Measurements from ENCODE around the gene AOPEP. TPM values are rescaled to one million over a fixed set of nuclear protein-coding genes. Genes with fewer than 3 reads are reported as not detected.
"Not testable (repeated sequence)": the region's sequence is repeated elsewhere in the genome, so short reads cannot be mapped to it uniquely, and the experiment has no call there.

AOPEP gene
- total RNA-seq, 1 experiment from 2014 or later, result 36.4 TPM

GRCh38 chr9:94829380-94830070 lies 103.0 kb downstream of the AOPEP start:
- BruUV-seq (replicated peaks), result no TSS peak
- no peak for ATAC-seq
- Histone ChIP-seq H3K36me3 (ENCODE audit: control insufficient read depth, insufficient read depth, low read length) (no peaks in the 10 kb centered on the region), H3K4me3 (ENCODE audit: low read depth in 2 of 2, low read length in 2 of 2) (no peak overlapping the region), H3K4me1 (ENCODE audit: control insufficient read depth, insufficient read depth, low read length) (no peaks in the 10 kb centered on the region; the same call in none of the 2 replicates), H3K9me3 (ENCODE audit: control insufficient read depth, insufficient read depth, low read depth, low read length) (no peaks in the 10 kb centered on the region), H3K27ac (ENCODE audit: low read length) (no peak overlapping the region), H3K27me3 (ENCODE audit: control insufficient read depth, insufficient read depth, low read length) (no peaks in the 10 kb centered on the region)
- DNase-seq (ENCODE audit: low read depth, low spot score), result no peak
- TF ChIP-seq, protein P1, sequence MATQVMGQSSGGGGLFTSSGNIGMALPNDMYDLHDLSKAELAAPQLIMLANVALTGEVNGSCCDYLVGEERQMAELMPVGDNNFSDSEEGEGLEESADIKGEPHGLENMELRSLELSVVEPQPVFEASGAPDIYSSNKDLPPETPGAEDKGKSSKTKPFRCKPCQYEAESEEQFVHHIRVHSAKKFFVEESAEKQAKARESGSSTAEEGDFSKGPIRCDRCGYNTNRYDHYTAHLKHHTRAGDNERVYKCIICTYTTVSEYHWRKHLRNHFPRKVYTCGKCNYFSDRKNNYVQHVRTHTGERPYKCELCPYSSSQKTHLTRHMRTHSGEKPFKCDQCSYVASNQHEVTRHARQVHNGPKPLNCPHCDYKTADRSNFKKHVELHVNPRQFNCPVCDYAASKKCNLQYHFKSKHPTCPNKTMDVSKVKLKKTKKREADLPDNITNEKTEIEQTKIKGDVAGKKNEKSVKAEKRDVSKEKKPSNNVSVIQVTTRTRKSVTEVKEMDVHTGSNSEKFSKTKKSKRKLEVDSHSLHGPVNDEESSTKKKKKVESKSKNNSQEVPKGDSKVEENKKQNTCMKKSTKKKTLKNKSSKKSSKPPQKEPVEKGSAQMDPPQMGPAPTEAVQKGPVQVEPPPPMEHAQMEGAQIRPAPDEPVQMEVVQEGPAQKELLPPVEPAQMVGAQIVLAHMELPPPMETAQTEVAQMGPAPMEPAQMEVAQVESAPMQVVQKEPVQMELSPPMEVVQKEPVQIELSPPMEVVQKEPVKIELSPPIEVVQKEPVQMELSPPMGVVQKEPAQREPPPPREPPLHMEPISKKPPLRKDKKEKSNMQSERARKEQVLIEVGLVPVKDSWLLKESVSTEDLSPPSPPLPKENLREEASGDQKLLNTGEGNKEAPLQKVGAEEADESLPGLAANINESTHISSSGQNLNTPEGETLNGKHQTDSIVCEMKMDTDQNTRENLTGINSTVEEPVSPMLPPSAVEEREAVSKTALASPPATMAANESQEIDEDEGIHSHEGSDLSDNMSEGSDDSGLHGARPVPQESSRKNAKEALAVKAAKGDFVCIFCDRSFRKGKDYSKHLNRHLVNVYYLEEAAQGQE (IDR thresholded peaks at IDR 0.05; ENCODE audit: insufficient read depth in 1 of 2, low read depth in 2 of 2, low read length in 1 of 2), result no peak
- TF ChIP-seq TCF7L2 (IDR thresholded peaks at IDR 0.05; ENCODE audit: low read depth, low read length) (no peak), CTCF (IDR thresholded peaks at IDR 0.05) (no peak), POLR2AphosphoS5 (IDR thresholded peaks at IDR 0.05; ENCODE audit: low read depth, low read length) (no peak), SIN3A (IDR thresholded peaks at IDR 0.05; ENCODE audit: borderline replicate concordance, insufficient read depth, low read depth, low read length) (no peak)
- in situ Hi-C loops (cut with HindIII; ENCODE audit: low pct_unique_long_range_greater_than_20kb, low sequenced_read_pairs) (no loop called here), intact Hi-C loops (cut with micrococcal nuclease; ENCODE audit: unreplicated experiment) (no loop called here)
- CTCF ChIA-PET, result no interaction called here
- POLR2A ChIA-PET, result no interaction called here

GRCh38 chr9:94830071-94830604 lies 103.6 kb downstream of the AOPEP start:
- BruUV-seq (replicated peaks); CTCF ChIA-PET; H3K4me3 ChIP-seq (ENCODE audit: low read depth in 2 of 2, low read length in 2 of 2); ATAC-seq; H3K36me3 ChIP-seq (ENCODE audit: control insufficient read depth, insufficient read depth, low read length); H3K9me3 ChIP-seq (ENCODE audit: control insufficient read depth, insufficient read depth, low read depth, low read length); H3K4me1 ChIP-seq (ENCODE audit: control insufficient read depth, insufficient read depth, low read length); DNase-seq (ENCODE audit: low read depth, low spot score); intact Hi-C loops (cut with micrococcal nuclease; ENCODE audit: unreplicated experiment); H3K27ac ChIP-seq (ENCODE audit: low read length); H3K27me3 ChIP-seq (ENCODE audit: control insufficient read depth, insufficient read depth, low read length); in situ Hi-C loops (cut with HindIII; ENCODE audit: low pct_unique_long_range_greater_than_20kb, low sequenced_read_pairs); POLR2A ChIA-PET: not testable (repeated sequence)

DNA sequence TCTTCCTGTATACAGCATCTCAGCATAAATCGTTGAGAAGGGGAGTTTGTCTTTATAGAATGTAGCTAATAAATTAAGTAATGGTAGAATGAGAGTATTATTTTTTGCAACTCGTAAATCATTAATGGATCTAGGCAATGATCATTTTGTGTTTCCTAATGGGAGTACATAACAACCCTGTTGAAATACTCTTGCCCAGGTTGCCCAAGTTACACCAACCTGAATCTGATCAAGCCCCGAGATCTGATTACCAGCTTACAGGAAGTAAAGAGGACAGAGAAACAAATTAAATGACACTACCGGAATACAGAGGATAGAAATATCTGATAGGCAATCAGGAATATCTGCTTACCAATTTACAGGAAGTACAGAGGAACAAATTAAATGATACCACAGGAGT lies 107.3 kb downstream of the AOPEP start:
- Histone ChIP-seq H3K27ac (ENCODE audit: low read length) (no peak overlapping the region), H3K4me3 (ENCODE audit: low read depth in 2 of 2, low read length in 2 of 2) (no peak overlapping the region), H3K4me1 (ENCODE audit: control insufficient read depth, insufficient read depth, low read length) (no peaks in the 10 kb centered on the region), H3K36me3 (ENCODE audit: control insufficient read depth, insufficient read depth, low read length) (no peaks in the 10 kb centered on the region), H3K9me3 (ENCODE audit: control insufficient read depth, insufficient read depth, low read depth, low read length) (no peaks in the 10 kb centered on the region), H3K27me3 (ENCODE audit: control insufficient read depth, insufficient read depth, low read length) (no peaks in the 10 kb centered on the region)
- intact Hi-C loops (cut with micrococcal nuclease; ENCODE audit: unreplicated experiment) (no loop called here), in situ Hi-C loops (cut with HindIII; ENCODE audit: low pct_unique_long_range_greater_than_20kb, low sequenced_read_pairs) (no loop called here)
- ATAC-seq (no peak), DNase-seq (ENCODE audit: low read depth, low spot score) (no peak)
- BruUV-seq (replicated peaks), result no TSS peak
- POLR2A ChIA-PET, result no interaction called here
- no peak for TF ChIP-seq TCF7L2 (IDR thresholded peaks at IDR 0.05; ENCODE audit: low read depth, low read length)
- TF ChIP-seq, protein P1 (IDR thresholded peaks at IDR 0.05; ENCODE audit: insufficient read depth in 1 of 2, low read depth in 2 of 2, low read length in 1 of 2), result no peak
- no peak for TF ChIP-seq SIN3A (IDR thresholded peaks at IDR 0.05; ENCODE audit: borderline replicate concordance, insufficient read depth, low read depth, low read length)
- no peak for TF ChIP-seq CTCF (IDR thresholded peaks at IDR 0.05)
- no peak for TF ChIP-seq POLR2AphosphoS5 (IDR thresholded peaks at IDR 0.05; ENCODE audit: low read depth, low read length)
- CTCF ChIA-PET, result no interaction called here

Data from Panc1 (cell line).